Epithelial cell of esophagus (primary cell): Measurements from ENCODE around the gene PACSIN2.
"Not testable (repeated sequence)": the region's sequence is repeated elsewhere in the genome, so short reads cannot be mapped to it uniquely, and the experiment has no call there.

Experiments used
- DNase-seq: peaks from one replicate; pipeline ENCODE4 v3.0.0; 2010; ENCODE audit warnings: low read depth
- H3K4me3 ChIP-seq: 2 replicates; pipeline ENCODE4 v1.5.1; 2011; ENCODE audit warnings: mild to moderate bottlenecking, low read length, control low read depth
- CTCF ChIP-seq: IDR thresholded peaks from 2 replicates; pipeline ENCODE4 v1.5.1; 2011; ENCODE audit warnings: low read depth, mild to moderate bottlenecking, low read length, control low read depth, inconsistent platforms; ENCODE audit not compliant: insufficient read depth; ENCODE audit errors: missing control alignments

Gene PACSIN2

GRCh38 chr22:42926768-42927167, 88.2 kb downstream of the PACSIN2 start:
- no peak for TF ChIP-seq CTCF
- no peak overlapping the region for H3K4me3 ChIP-seq
- no peak for DNase-seq

GRCh38 chr22:42926104-42926503, 88.8 kb downstream of the PACSIN2 start:
- no peak for DNase-seq
- no peak for TF ChIP-seq CTCF
- H3K4me3 ChIP-seq, result no peak overlapping the region

- no peak for DNase-seq
- no peak overlapping the region for H3K4me3 ChIP-seq
- no peak for TF ChIP-seq CTCF
Observed at GRCh38 chr22:42925598-42925997, 89.4 kb downstream of the PACSIN2 start.

GRCh38 chr22:42925031-42925430, 89.9 kb downstream of the PACSIN2 start:
- DNase-seq, H3K4me3 ChIP-seq: not testable (repeated sequence)

GRCh38 chr22:42924436-42924835, 90.5 kb downstream of the PACSIN2 start:
- DNase-seq, result no peak
- TF ChIP-seq CTCF, result no peak
- H3K4me3 ChIP-seq, result no peak overlapping the region

GRCh38 chr22:42922374-42923191, 92.4 kb downstream of the PACSIN2 start:
- no peak for TF ChIP-seq CTCF
- no peak for DNase-seq
- no peak overlapping the region for H3K4me3 ChIP-seq

GRCh38 chr22:42920101-42920820, 94.7 kb downstream of the PACSIN2 start:
- no peak overlapping the region for H3K4me3 ChIP-seq
- DNase-seq, result peak; percentile 55
- TF ChIP-seq CTCF, result no peak
